H1 (cell line): Measurements from ENCODE around the gene PNMA8C.

ENCODE experiments used
- ATF3 ChIP-seq: IDR thresholded peaks from 2 replicates; pipeline ENCODE4 v1.6.1; 2011; ENCODE audit warnings: low read depth, mild to moderate bottlenecking, low read length; ENCODE audit not compliant: insufficient read depth
- EP300 ChIP-seq, 2 experiments: IDR thresholded peaks; 1 replicate in 1 of 2; 2 replicates in 1 of 2; pipeline ENCODE4 v1.6.1; 2011 to 2012; ENCODE audit warnings: low read depth in 2 of 2, low read length in 2 of 2, mild to moderate bottlenecking in 2 of 2, borderline replicate concordance in 1 of 2, inconsistent platforms in 1 of 2, moderate library complexity in 1 of 2
- EZH2 ChIP-seq: fragments of 200-600 bp; sonication (generic); IDR thresholded peaks from 2 replicates; pipeline ENCODE4 v1.7.1; 2012; ENCODE audit warnings: low read depth, mild to moderate bottlenecking, moderate library complexity, low read length, inconsistent platforms; ENCODE audit not compliant: severe bottlenecking
- HDAC2 ChIP-seq, 2 experiments: fragments of 300-600 bp in 1 of 2; sonication (generic) in 1 of 2; IDR thresholded peaks; 2 replicates each; pipeline ENCODE4 v1.6.1; 2011 to 2012; ENCODE audit warnings: low read depth in 2 of 2, low read length in 2 of 2, mild to moderate bottlenecking in 2 of 2, moderate library complexity in 2 of 2, borderline replicate concordance in 1 of 2, inconsistent platforms in 1 of 2
- NRF1 ChIP-seq: IDR thresholded peaks from 2 replicates; pipeline ENCODE4 v1.6.1; 2011; ENCODE audit warnings: mild to moderate bottlenecking, low read depth, low read length, improper control_type of control experiment
- POLR2A ChIP-seq, 2 experiments: IDR thresholded peaks; 1 replicate in 1 of 2; 2 replicates in 1 of 2; pipeline ENCODE4 v1.6.1; 2011; ENCODE audit warnings: low read depth in 2 of 2, low read length in 2 of 2, mild to moderate bottlenecking in 2 of 2; ENCODE audit errors: control extremely low read depth in 1 of 2
- RAD21 ChIP-seq, 2 experiments: IDR thresholded peaks in 1 of 2; conservative IDR thresholded peaks in 1 of 2; 2 replicates each; pipeline ENCODE4 v1.6.1; 2011; ENCODE audit warnings: low read depth in 2 of 2, low read length in 2 of 2, improper control_type of control experiment in 1 of 2, inconsistent platforms in 1 of 2, mild to moderate bottlenecking in 1 of 2, moderate library complexity in 1 of 2
- SAP30 ChIP-seq: fragments of 300-600 bp; sonication (generic); IDR thresholded peaks from 2 replicates; pipeline ENCODE4 v1.7.1; 2012; ENCODE audit warnings: low read length, moderate library complexity, mild to moderate bottlenecking, inconsistent platforms; ENCODE audit not compliant: insufficient read depth, insufficient replicate concordance
- TAF1 ChIP-seq: IDR thresholded peaks from 2 replicates; pipeline ENCODE4 v1.6.1; 2011; ENCODE audit warnings: mild to moderate bottlenecking, low read depth, low read length
- YY1 ChIP-seq: IDR thresholded peaks from 2 replicates; pipeline ENCODE4 v1.6.1; 2011; ENCODE audit warnings: low read depth, mild to moderate bottlenecking, low read length
- TF ChIP-seq, protein P1 (sequence below): IDR thresholded peaks from 2 replicates; pipeline ENCODE4 v1.6.1; 2012; ENCODE audit warnings: inconsistent platforms
- TF ChIP-seq, protein P2 (sequence below), 3 experiments: IDR thresholded peaks; 1 replicate in 2 of 3; 2 replicates in 1 of 3; pipeline versions ENCODE4 v1.5.1 to v1.6.1; 2011; ENCODE audit warnings: low read length in 3 of 3, mild to moderate bottlenecking in 3 of 3, inconsistent platforms in 2 of 3, low read depth in 1 of 3, moderate library complexity in 1 of 3; ENCODE audit not compliant: insufficient read depth in 1 of 3; ENCODE audit errors: control extremely low read depth in 1 of 3
- TF ChIP-seq, protein P3 (sequence below): IDR thresholded peaks from 2 replicates; pipeline ENCODE4 v1.6.1; 2012; ENCODE audit warnings: inconsistent platforms

GRCh38 chr19:46384396-46384795 is 44.3 kb downstream of the PNMA8C start:
- no peak for TF ChIP-seq YY1
- TF ChIP-seq NRF1 = no peak
- TF ChIP-seq EP300 (IDR thresholded peaks at IDR 0.05; ENCODE audit: borderline replicate concordance in 1 of 2, low read depth in 2 of 2, low read length in 2 of 2) = no peak
- TF ChIP-seq, protein P1, sequence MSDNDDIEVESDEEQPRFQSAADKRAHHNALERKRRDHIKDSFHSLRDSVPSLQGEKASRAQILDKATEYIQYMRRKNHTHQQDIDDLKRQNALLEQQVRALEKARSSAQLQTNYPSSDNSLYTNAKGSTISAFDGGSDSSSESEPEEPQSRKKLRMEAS = no peak
- TF ChIP-seq, protein P2, sequence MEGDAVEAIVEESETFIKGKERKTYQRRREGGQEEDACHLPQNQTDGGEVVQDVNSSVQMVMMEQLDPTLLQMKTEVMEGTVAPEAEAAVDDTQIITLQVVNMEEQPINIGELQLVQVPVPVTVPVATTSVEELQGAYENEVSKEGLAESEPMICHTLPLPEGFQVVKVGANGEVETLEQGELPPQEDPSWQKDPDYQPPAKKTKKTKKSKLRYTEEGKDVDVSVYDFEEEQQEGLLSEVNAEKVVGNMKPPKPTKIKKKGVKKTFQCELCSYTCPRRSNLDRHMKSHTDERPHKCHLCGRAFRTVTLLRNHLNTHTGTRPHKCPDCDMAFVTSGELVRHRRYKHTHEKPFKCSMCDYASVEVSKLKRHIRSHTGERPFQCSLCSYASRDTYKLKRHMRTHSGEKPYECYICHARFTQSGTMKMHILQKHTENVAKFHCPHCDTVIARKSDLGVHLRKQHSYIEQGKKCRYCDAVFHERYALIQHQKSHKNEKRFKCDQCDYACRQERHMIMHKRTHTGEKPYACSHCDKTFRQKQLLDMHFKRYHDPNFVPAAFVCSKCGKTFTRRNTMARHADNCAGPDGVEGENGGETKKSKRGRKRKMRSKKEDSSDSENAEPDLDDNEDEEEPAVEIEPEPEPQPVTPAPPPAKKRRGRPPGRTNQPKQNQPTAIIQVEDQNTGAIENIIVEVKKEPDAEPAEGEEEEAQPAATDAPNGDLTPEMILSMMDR (IDR thresholded peaks at IDR 0.05; ENCODE audit: control extremely low read depth in 1 of 3, insufficient read depth in 1 of 3, low read depth in 1 of 3, low read length in 3 of 3) = no peak
- TF ChIP-seq RAD21 (IDR thresholded peaks at IDR 0.05 in 1 of 2, conservative IDR thresholded peaks at IDR 0.05 in 1 of 2; ENCODE audit: low read depth in 2 of 2, low read length in 2 of 2) = no peak
- TF ChIP-seq, protein P3, sequence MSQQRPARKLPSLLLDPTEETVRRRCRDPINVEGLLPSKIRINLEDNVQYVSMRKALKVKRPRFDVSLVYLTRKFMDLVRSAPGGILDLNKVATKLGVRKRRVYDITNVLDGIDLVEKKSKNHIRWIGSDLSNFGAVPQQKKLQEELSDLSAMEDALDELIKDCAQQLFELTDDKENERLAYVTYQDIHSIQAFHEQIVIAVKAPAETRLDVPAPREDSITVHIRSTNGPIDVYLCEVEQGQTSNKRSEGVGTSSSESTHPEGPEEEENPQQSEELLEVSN = no peak
- no peak for TF ChIP-seq SAP30
- TF ChIP-seq HDAC2 (IDR thresholded peaks at IDR 0.05; ENCODE audit: borderline replicate concordance in 1 of 2, low read depth in 2 of 2, low read length in 2 of 2) = no peak
- TF ChIP-seq POLR2A (IDR thresholded peaks at IDR 0.05; ENCODE audit: control extremely low read depth in 1 of 2, low read depth in 2 of 2, low read length in 2 of 2) = no peak
- no peak for TF ChIP-seq EZH2
- no peak for TF ChIP-seq ATF3
- TF ChIP-seq TAF1 = no peak
